GM18870 (cell line): Measurements from ENCODE around the gene CUBN.
A peak's percentile ranks its signal among the peaks of the same experiment; 100 is the strongest.

Source experiments
- ATAC-seq: cut with Tn5 transposase; IDR thresholded peaks from one replicate; pipeline ENCODE4 v1.9.1; 2021; ENCODE audit warnings: moderate library complexity; ENCODE audit not compliant: unreplicated experiment

Gene CUBN

GRCh38 chr10:16803464-16803863 is 326.1 kb downstream of the CUBN start:
- no peak for ATAC-seq

GRCh38 chr10:16799621-16800020 is 330.0 kb downstream of the CUBN start:
- ATAC-seq: peak; percentile 81

GRCh38 chr10:16798571-16798970 is 331.0 kb downstream of the CUBN start:
- no peak for ATAC-seq

- ATAC-seq: peak; percentile 41
Measured at GRCh38 chr10:16795410-16796073, 334.1 kb downstream of the CUBN start.

DNA sequence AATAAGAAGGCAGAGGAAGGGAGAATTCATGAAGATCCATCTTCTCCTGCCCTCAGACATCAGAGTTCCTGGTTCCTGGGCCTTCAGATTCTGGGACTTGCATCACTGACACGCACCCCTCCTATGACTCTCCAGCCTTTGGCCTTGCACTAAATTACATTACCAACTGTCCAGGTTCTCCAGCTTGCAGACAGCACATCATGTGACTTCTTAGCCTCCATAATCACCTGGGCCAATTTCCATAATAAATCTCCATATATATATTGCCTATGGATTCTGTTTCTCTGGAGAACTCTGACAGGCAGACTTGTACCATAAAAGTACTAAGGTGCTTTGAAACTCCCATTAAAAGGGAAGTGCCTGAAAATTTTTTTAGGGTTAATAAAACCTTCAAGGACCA is 335.6 kb downstream of the CUBN start:
- ATAC-seq: no peak

- no peak for ATAC-seq
Measured at GRCh38 chr10:16792675-16793074, 336.9 kb downstream of the CUBN start.

DNA sequence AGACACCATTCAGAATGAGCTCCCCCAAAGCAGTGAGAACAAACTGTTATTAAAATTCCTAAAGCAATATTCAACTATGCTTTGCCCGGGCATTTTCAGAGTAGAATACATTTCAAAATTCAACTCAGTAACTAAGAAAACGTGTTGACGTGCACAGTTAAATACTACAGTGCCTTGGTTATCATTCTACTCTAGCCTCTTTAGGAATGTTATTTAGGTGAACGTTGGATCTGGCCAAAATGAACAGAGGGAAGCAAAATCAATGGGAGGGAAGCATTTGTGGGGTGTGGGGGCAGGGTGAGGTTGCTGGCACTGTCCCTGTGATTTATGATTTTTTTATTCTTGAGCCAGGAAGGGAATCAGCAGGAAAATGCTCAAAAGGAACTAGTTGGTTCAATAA is 339.8 kb downstream of the CUBN start:
- ATAC-seq: no peak

DNA sequence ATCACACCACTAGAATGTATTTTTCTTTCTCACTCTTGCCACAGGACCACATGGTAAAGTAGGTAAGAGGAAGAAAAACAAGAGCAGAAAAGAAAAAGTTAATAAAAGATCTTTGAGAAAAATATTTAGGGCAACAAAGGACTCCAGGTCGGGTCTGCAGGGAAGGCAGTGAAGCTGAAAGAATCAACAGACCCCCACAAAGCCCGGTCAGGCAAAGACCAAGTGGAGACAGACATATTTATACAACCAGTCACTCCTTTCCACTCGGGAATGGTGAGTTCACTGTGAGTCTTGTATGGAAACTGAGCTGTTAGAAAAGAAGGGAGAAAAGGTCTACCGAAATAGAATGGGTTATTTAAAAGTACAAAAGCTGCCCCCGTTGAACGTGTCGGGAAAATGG is 340.4 kb downstream of the CUBN start:
- ATAC-seq: no peak

DNA sequence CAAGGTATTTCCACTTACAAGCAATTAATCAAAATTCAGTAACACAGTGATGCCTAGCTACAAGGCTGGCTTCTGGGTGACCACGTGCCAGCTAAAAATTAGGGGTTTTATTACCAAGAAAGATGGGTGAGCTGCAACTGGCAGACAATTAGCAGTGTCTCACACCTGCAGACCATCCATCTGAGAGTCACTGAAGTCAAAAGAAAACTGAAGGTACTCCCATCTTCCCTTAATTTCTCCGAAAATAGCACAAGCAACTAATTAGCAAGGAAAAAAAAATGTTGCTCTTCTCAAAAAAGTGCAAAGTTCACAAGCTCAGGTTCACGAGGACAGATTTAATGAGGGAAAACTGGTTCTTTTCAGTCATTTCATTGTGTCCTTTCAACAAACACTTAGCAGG is 340.8 kb downstream of the CUBN start:
- no peak for ATAC-seq

GRCh38 chr10:16788125-16788524 is 341.5 kb downstream of the CUBN start:
- peak; percentile 17 for ATAC-seq

GRCh38 chr10:16787361-16787791 is 342.2 kb downstream of the CUBN start:
- peak; percentile 66 for ATAC-seq

GRCh38 chr10:16780338-16780880 is 349.2 kb downstream of the CUBN start:
- no peak for ATAC-seq

DNA sequence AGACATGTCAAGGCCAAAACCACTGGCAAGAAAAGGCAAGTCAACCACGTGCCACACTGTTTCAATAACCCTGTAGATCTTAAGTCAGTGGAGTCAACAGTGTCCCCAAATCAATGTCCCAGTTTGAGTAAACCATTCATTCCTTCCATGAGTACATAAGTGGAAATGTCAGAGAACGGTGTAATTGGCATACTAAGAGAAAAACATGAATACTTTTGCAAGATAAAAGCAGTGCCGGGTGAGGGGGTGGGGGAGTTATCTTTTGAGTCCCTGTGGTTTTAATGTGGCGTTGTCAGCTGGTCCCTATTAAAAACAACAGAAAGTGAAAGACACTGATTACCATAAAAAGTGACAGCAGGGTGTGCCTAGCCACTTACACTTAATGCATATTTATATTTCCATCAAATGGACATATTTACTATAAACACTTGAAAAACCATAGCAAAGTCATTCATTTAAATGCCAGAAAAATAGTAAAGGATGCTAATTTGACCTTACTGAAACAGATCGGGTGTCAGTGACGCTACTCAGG is 350.2 kb downstream of the CUBN start:
- ATAC-seq: peak; percentile 60

DNA sequence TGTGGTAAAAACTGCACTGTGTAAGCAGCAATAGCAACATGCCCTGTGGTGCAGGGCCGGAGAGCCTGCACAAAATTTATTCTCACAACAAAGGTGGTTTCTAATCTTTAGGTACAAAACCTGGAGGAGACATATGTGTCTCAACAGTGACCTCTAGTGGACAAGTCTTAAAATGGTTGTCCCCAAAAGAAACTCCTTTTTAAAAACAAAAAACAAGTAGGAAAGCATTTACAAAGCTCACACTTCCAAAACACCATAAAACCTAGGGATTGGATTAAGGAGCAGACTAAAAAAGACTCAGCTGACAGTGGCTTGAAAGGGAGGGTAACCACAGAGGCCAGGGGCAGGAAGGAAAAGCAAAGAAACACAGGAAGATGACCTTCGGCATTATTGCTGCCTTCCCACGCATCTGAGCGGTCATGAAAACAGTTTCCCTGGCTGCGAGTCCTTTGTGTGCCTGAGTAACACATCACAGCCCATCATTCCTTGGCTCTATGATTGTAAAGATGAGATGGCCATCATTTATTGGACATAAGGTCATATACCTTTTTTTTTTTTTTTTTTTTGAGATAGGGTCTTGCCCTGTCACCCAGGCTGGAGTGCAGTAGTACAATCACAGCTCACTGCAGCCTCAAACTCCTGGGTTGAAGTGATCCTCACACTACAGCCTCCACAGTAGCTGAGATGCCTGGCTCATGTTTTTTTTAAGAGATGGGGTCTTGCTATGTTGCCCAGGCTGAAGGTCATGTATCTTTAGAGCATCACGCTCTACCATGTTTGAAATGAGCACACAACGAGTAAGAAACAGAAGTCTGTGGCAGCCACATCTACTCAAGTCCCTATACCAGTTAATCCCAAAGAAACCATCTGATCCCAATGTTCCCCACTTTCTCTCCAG is 351.9 kb downstream of the CUBN start:
- ATAC-seq: no peak

- ATAC-seq: no peak
Measured at GRCh38 chr10:16776896-16777295, 352.7 kb downstream of the CUBN start.
